Caco-2 (cell line): ENCODE data around the gene NRCAM. TPM values are rescaled to one million over a fixed set of nuclear protein-coding genes. Genes with fewer than 3 reads are reported as not detected.
A peak's percentile ranks its signal among the peaks of the same experiment; 100 is the strongest.

ENCODE experiments used
- BruUV-seq: library from RNA; stranded (reverse); fragments of 400-500 nt; replicated peaks from 2 replicates; lab custom pipeline; 2021; lab: Mats Ljungman, UMichigan
- CTCF ChIA-PET: fragments of 300-600 bp; sonication (Branson Sonifier 250); formaldehyde crosslinking; loops from one replicate; lab custom pipeline; 2022; ENCODE audit warnings: antibody characterized with exemption; lab: Charles Lee
- POLR2A ChIA-PET: fragments of 300-600 bp; sonication (Branson Sonifier 250); formaldehyde crosslinking; loops from one replicate; lab custom pipeline; 2022; ENCODE audit warnings: antibody characterized with exemption; lab: Charles Lee
- DNase-seq, 2 experiments: peaks; one replicate each; pipeline versions ENCODE4 v3.0.0 to v3.0.0-alpha.2; 2020 to 2022
- H3K27me3 ChIP-seq: replicated peaks from 2 replicates; pipeline ENCODE4 v1.6.0; 2011; ENCODE audit warnings: low read length; ENCODE audit not compliant: control insufficient read depth, insufficient read depth
- H3K36me3 ChIP-seq: 2 replicates; pipeline ENCODE4 v1.5.1; 2011; ENCODE audit warnings: low read length; ENCODE audit not compliant: control insufficient read depth, insufficient read depth
- H3K4me1 ChIP-seq: fragments of 250-450 bp; sonication (Bioruptor Pico); 2 replicates; pipeline ENCODE4 v1.5.1; 2020; ENCODE audit warnings: mild to moderate bottlenecking
- H3K4me3 ChIP-seq: 2 replicates; pipeline ENCODE4 v1.5.1; 2011; ENCODE audit warnings: low read depth, mild to moderate bottlenecking, control low read depth, low read length
- H3K9me3 ChIP-seq: fragments of 250-450 bp; sonication (Bioruptor Pico); 2 replicates; pipeline ENCODE4 v1.5.1; 2020; ENCODE audit warnings: mild to moderate bottlenecking, moderate library complexity
- H3K27ac Mint-ChIP-seq: one replicate; pipeline ENCODE4 v1.8.0; 2022; ENCODE audit warnings: mixed read lengths; ENCODE audit not compliant: unreplicated experiment
- H3K27me3 Mint-ChIP-seq: one replicate; pipeline ENCODE4 v1.8.0; 2022; ENCODE audit warnings: mixed read lengths; ENCODE audit not compliant: insufficient read depth, unreplicated experiment
- H3K36me3 Mint-ChIP-seq: one replicate; pipeline ENCODE4 v1.8.0; 2022; ENCODE audit warnings: mild to moderate bottlenecking, mixed read lengths; ENCODE audit not compliant: insufficient read depth, unreplicated experiment
- H3K4me1 Mint-ChIP-seq: one replicate; pipeline ENCODE4 v1.8.0; 2022; ENCODE audit warnings: low read depth, mixed read lengths; ENCODE audit not compliant: unreplicated experiment
- H3K4me3 Mint-ChIP-seq: one replicate; pipeline ENCODE4 v1.8.0; 2022; ENCODE audit warnings: mild to moderate bottlenecking, moderate library complexity, mixed read lengths; ENCODE audit not compliant: unreplicated experiment
- H3K9me3 Mint-ChIP-seq: one replicate; pipeline ENCODE4 v1.8.0; 2022; ENCODE audit warnings: mixed read lengths; ENCODE audit not compliant: unreplicated experiment
- CTCF ChIP-seq, 2 experiments: fragments of 200-600 bp in 1 of 2; IDR thresholded peaks; 1 replicate in 1 of 2; 2 replicates in 1 of 2; pipeline versions ENCODE4 v1.5.1 to v1.8.0; 2011 to 2022; ENCODE audit warnings: antibody characterized with exemption in 1 of 2, control low read depth in 1 of 2, inconsistent platforms in 1 of 2, low read depth in 1 of 2, low read length in 1 of 2, mild to moderate bottlenecking in 1 of 2, moderate library complexity in 1 of 2; ENCODE audit not compliant: insufficient read depth in 1 of 2, severe bottlenecking in 1 of 2, unreplicated experiment in 1 of 2
- intact Hi-C: fragments of 100-400 bp; cut with micrococcal nuclease; formaldehyde crosslinking; loops from one replicate; pipeline ENCODE4 v1.10.0; 2022; ENCODE audit not compliant: unreplicated experiment
- total RNA-seq: library from RNA; stranded (reverse); gene quantifications from 2 replicates; pipeline ENCODE4 v1.2.3, GENCODE V29; 2022

Gene NRCAM
- total RNA-seq, 1 experiment from 2014 or later, result 96.2 TPM

GRCh38 chr7:108149119-108149518 lies 307.1 kb downstream of the NRCAM start:
- no peak overlapping the region for H3K4me3 ChIP-seq
- H3K27me3 ChIP-seq, result no peaks in the 10 kb centered on the region
- ChIA-PET CTCF (no interaction called here), POLR2A (no interaction called here)
- Mint-ChIP-seq H3K4me3 (no peak overlapping the region), H3K36me3 (peaks cover 7% of the 10 kb centered on the region), H3K27ac (no peak overlapping the region), H3K9me3 (no peaks in the 10 kb centered on the region), H3K4me1 (peaks cover 7% of the 10 kb centered on the region), H3K27me3 (no peaks in the 10 kb centered on the region)
- no peaks in the 10 kb centered on the region for H3K9me3 ChIP-seq
- H3K36me3 ChIP-seq, result no peaks in the 10 kb centered on the region; the same call in 1 of the 2 replicates
- no TSS peak for BruUV-seq
- no peak for TF ChIP-seq CTCF (IDR thresholded peaks at IDR 0.05; ENCODE audit: insufficient read depth in 1 of 2, low read depth in 1 of 2, low read length in 1 of 2, severe bottlenecking in 1 of 2, unreplicated experiment in 1 of 2)
- H3K4me1 ChIP-seq, result peaks cover 7% of the 10 kb centered on the region; the same call in 1 of the 2 replicates
- no peak for DNase-seq
- intact Hi-C loops, result loop anchor here (5.0 kb wide), 2 partner anchors 197 to 272 kb away; no protein-coding TSS in a partner anchor

GRCh38 chr7:108147031-108147563 lies 309.1 kb downstream of the NRCAM start:
- no peaks in the 10 kb centered on the region for H3K9me3 Mint-ChIP-seq
- Histone ChIP-seq H3K4me3 (no peak overlapping the region), H3K9me3 (no peaks in the 10 kb centered on the region), H3K36me3 (no peaks in the 10 kb centered on the region; the same call in 1 of the 2 replicates), H3K27me3 (no peaks in the 10 kb centered on the region), H3K4me1 (peaks cover 16% of the 10 kb centered on the region)
- intact Hi-C loops, result loop anchor here (2.0 to 5.0 kb wide), 4 partner anchors 144 to 270 kb away; partner anchors contain the start of gene LAMB1
- no peaks in the 10 kb centered on the region for H3K27me3 Mint-ChIP-seq
- peaks cover 7% of the 10 kb centered on the region for H3K36me3 Mint-ChIP-seq
- peak in 1 of 2 experiments; percentile 11 for DNase-seq
- POLR2A ChIA-PET, result no interaction called here
- TF ChIP-seq CTCF (IDR thresholded peaks at IDR 0.05; ENCODE audit: insufficient read depth in 1 of 2, low read depth in 1 of 2, low read length in 1 of 2, severe bottlenecking in 1 of 2, unreplicated experiment in 1 of 2), result no peak
- H3K4me1 Mint-ChIP-seq, result peaks cover 15% of the 10 kb centered on the region
- CTCF ChIA-PET, result interaction anchor here (1.0 to 2.6 kb wide), 3 partner anchors 34 to 350 kb away, joined by 3 to 28 read pairs (median 4); no protein-coding TSS in a partner anchor
- peak overlapping the region; percentile 1 for H3K27ac Mint-ChIP-seq
- no peak overlapping the region for H3K4me3 Mint-ChIP-seq
- BruUV-seq, result no TSS peak

- H3K4me1 Mint-ChIP-seq, result peaks cover 15% of the 10 kb centered on the region
- ChIA-PET POLR2A (interaction anchor here (0.6 kb wide), 1 partner anchor 403 kb away, joined by 3 read pairs; no protein-coding TSS in a partner anchor), CTCF (interaction anchor here (0.6 to 2.6 kb wide), 15 partner anchors 23 to 351 kb away, joined by 3 to 28 read pairs (median 3); partner anchors contain the start of gene LAMB1)
- H3K9me3 Mint-ChIP-seq, result no peaks in the 10 kb centered on the region
- no peaks in the 10 kb centered on the region for H3K27me3 ChIP-seq
- H3K27me3 Mint-ChIP-seq, result no peaks in the 10 kb centered on the region
- H3K4me3 ChIP-seq, result no peak overlapping the region
- H3K4me1 ChIP-seq, result peaks cover 16% of the 10 kb centered on the region
- peaks cover 7% of the 10 kb centered on the region for H3K36me3 Mint-ChIP-seq
- TF ChIP-seq CTCF (IDR thresholded peaks at IDR 0.05; ENCODE audit: insufficient read depth in 1 of 2, low read depth in 1 of 2, low read length in 1 of 2, severe bottlenecking in 1 of 2, unreplicated experiment in 1 of 2), result peak; percentile 93 to 97
- BruUV-seq, result no TSS peak
- intact Hi-C loops, result loop anchor here (1.0 to 5.0 kb wide), 5 partner anchors 32 to 269 kb away; partner anchors contain the start of gene LAMB1
- H3K36me3 ChIP-seq, result no peaks in the 10 kb centered on the region; the same call in 1 of the 2 replicates
- no peaks in the 10 kb centered on the region for H3K9me3 ChIP-seq
- H3K4me3 Mint-ChIP-seq, result no peak overlapping the region
- H3K27ac Mint-ChIP-seq, result no peak overlapping the region
- peak; percentile 81 to 82 for DNase-seq
Measured at GRCh38 chr7:108146070-108146842, 310.0 kb downstream of the NRCAM start.
